ENCODE results near the gene DNAAF8.

DNAAF8 gene

DNA sequence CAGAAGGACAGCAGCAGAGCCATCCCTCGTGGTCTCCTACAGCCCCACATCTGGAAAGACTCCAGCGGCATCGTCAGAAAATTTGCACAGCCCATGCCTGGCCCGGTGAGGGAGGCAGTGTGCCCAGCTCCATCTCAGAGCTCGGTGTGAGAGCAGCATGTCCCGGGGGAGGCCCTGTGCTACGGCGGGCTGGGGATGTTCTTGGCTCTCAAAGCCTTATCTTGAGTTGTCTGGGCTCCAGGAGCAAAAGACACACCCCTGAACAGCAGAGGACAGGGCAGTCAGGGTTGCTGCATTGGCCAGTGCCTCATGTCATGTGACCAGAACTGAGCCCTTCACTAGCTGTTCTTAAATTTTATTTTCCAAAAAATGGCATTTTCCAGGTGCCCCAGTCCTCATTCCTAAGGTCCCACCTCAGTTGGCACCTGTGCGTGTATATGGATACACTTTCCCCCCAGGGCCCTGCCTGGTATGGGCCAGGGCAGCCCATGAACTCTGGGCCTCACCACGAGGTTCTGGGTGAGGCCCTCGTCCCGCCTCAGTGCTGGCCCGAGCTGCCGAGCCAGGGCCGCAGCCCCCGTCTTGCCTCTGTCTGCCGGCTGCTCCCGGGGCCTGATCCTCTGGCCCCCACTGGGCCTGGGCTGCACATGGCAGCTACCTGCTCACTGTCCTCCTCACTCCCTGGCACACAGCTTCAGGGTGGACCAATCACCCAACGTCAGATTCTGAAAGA, 38.0 kb upstream of the DNAAF8 start:
- Histone ChIP-seq H3K9ac (ENCODE audit: low read depth in 1 of 2, low read length in 2 of 2) (no peak overlapping the region), H3K4me1 (ENCODE audit: control insufficient read depth in 2 of 2, insufficient read depth in 2 of 2, low read length in 2 of 2) (peaks cover 19 to 22% of the 10 kb centered on the region in 2 donors), H3K27ac (ENCODE audit: low read depth in 2 of 2, low read length in 2 of 2) (no peak overlapping the region), H3K36me3 (ENCODE audit: control insufficient read depth in 2 of 2, insufficient read depth in 2 of 2, low read length in 2 of 2) (peaks cover 35 to 46% of the 10 kb centered on the region in 2 donors), H3K27me3 (ENCODE audit: control insufficient read depth in 2 of 2, insufficient read depth in 2 of 2, low read length in 2 of 2) (no peaks in the 10 kb centered on the region), H3K4me3 (ENCODE audit: low read length in 2 of 2) (no peak overlapping the region), H3K9me3 (ENCODE audit: control insufficient read depth in 2 of 2, low read length in 2 of 2) (no peaks in the 10 kb centered on the region)

DNA sequence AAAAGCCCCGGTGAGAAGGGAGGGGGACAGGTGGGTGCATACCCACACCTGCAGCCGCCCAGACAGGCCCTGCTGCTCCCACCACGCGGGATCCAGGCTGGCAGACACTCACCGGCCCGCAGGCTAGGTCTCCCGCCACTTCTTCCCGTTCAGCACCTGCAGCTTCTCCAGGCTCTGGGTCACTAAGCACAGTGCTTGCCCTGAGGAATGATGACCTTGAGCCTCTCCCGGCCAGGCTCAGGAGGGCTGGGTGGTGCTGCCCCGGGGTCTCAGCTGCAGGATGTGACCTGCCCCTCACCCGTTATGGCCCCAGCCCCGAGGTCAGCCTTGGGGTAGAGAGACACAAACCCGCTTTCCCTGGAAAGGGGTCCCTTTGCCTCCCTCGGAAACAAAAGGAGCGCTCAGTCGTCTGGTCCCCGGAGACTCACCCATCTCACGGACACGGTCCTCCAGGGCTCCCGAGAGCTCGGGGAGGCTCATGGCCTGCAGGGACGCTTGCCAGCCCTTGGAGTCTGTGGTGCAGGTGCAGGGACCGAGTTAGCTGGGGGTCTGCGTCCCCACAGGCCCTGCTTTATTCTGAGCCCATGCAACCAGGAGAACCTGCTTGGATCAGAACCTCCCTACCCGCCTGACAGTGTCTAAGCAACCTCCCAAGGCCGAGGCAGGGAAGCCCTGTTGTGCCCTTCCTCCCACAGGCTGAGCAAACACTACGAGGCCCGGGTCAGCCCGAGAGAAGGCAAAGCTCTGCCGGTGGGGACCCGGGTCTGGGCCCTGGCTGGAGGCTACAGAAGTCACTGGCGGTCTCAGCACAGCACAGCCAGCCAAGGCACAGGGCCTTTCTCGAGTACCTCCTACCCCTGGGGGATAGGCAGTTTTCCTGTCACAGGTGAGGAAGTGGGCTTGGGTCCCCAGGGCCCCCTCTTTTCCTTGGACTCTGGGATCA, 37.2 kb upstream of the DNAAF8 start:
- Histone ChIP-seq H3K9me3 (ENCODE audit: control insufficient read depth in 2 of 2, low read length in 2 of 2) (no peaks in the 10 kb centered on the region), H3K4me3 (ENCODE audit: low read length in 2 of 2) (no peak overlapping the region), H3K27me3 (ENCODE audit: control insufficient read depth in 2 of 2, insufficient read depth in 2 of 2, low read length in 2 of 2) (no peaks in the 10 kb centered on the region), H3K27ac (ENCODE audit: low read depth in 2 of 2, low read length in 2 of 2) (no peak overlapping the region), H3K9ac (ENCODE audit: low read depth in 1 of 2, low read length in 2 of 2) (no peak overlapping the region), H3K4me1 (ENCODE audit: control insufficient read depth in 2 of 2, insufficient read depth in 2 of 2, low read length in 2 of 2) (peaks cover 25 to 29% of the 10 kb centered on the region in 2 donors), H3K36me3 (ENCODE audit: control insufficient read depth in 2 of 2, insufficient read depth in 2 of 2, low read length in 2 of 2) (peaks cover 35 to 46% of the 10 kb centered on the region in 2 donors)

DNA sequence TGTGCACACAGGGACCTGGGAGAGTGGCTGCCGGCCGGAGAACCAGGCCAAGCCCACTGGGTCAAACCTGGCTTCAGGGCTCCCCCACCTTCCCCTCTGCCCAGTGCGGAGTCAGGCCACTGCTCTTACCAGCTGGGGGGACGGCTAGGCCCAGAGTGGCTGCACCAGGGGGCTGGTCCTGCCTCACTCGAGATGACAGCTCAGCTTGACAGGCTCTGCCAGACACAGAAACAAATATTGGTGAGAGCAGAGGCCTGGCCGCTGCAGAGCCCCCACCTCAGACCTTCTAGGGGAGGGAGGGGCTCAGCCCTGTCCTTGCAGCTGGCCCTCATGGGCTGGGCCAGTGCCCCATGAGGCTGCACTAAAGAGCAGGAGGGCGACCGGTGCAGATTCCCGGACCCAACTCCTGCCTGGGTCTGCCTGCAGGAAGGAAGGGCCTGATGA, 36.5 kb upstream of the DNAAF8 start:
- Histone ChIP-seq H3K9me3 (ENCODE audit: control insufficient read depth in 2 of 2, low read length in 2 of 2) (no peaks in the 10 kb centered on the region), H3K4me1 (ENCODE audit: control insufficient read depth in 2 of 2, insufficient read depth in 2 of 2, low read length in 2 of 2) (peaks cover 25% of the 10 kb centered on the region in 2 donors), H3K4me3 (ENCODE audit: low read length in 2 of 2) (no peak overlapping the region), H3K27ac (ENCODE audit: low read depth in 2 of 2, low read length in 2 of 2) (no peak overlapping the region), H3K27me3 (ENCODE audit: control insufficient read depth in 2 of 2, insufficient read depth in 2 of 2, low read length in 2 of 2) (no peaks in the 10 kb centered on the region), H3K36me3 (ENCODE audit: control insufficient read depth in 2 of 2, insufficient read depth in 2 of 2, low read length in 2 of 2) (peaks cover 35 to 46% of the 10 kb centered on the region in 2 donors), H3K9ac (ENCODE audit: low read depth in 1 of 2, low read length in 2 of 2) (no peak overlapping the region)

DNA sequence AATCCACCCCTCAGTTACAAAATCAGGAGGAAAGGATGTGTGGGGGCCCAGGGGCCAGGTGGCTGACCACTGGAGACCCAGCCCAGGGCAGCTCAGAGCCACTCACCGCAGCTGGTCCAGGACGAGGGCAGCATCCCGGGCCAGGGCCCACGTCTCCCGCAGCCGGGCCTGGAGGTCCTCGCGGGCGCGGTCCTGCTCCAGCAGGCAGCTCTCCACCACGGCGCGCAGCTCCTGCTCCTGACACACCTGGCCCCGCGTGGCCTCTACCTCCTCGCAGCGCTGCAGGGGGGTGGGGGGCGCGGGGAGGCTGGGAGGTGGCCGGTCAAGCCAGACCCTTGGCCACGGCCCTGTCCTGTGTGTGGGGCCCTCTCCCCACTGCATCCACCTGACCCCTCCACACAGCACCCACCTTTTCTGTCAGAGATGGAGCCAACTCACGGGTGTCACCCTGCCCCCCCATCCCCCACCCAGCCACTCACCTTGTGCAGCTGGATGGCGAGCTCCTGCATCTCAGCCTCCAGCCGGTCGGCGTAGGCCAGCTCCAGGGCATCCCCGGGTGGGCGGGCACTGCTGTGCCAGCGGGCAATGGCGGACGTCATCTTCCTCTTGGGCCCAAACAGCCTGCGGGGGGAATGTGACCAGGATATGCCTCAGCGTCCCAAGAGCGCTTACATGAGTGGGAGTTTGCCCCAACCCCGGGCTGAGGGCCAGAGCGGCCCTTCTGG, 35.9 kb upstream of the DNAAF8 start:
- Histone ChIP-seq H3K27me3 (ENCODE audit: control insufficient read depth in 2 of 2, insufficient read depth in 2 of 2, low read length in 2 of 2) (no peaks in the 10 kb centered on the region), H3K4me3 (ENCODE audit: low read length in 2 of 2) (no peak overlapping the region), H3K36me3 (ENCODE audit: control insufficient read depth in 2 of 2, insufficient read depth in 2 of 2, low read length in 2 of 2) (peaks cover 35 to 46% of the 10 kb centered on the region in 2 donors), H3K9ac (ENCODE audit: low read depth in 1 of 2, low read length in 2 of 2) (no peak overlapping the region), H3K27ac (ENCODE audit: low read depth in 2 of 2, low read length in 2 of 2) (no peak overlapping the region), H3K9me3 (ENCODE audit: control insufficient read depth in 2 of 2, low read length in 2 of 2) (no peaks in the 10 kb centered on the region), H3K4me1 (ENCODE audit: control insufficient read depth in 2 of 2, insufficient read depth in 2 of 2, low read length in 2 of 2) (peaks cover 22 to 23% of the 10 kb centered on the region in 2 donors)

DNA sequence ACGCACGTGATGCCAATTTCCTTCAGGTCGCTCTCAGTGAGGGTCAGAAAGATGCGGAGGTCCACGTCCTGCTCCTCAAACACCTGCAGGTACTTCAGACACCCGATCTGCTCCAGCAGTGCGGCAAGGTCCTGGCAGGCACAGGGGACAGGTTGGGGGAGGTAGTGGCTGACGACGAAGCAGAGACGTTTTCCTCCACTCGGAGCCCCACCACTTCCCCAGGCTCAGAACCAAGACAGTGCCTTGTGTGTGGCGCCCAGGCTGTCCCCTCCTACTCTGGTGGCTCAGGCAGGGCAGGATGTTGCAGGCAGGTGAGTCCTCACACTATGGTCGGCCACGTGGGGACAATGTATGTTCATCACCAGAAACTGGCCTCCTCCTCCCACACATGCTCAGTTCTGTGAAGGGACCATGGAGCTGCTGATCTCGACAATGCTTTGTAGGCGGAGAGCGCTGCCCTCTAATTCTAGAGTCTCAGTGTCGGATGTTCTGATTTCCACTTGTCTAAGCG, 35.2 kb upstream of the DNAAF8 start:
- Histone ChIP-seq H3K36me3 (ENCODE audit: control insufficient read depth in 2 of 2, insufficient read depth in 2 of 2, low read length in 2 of 2) (peaks cover 40 to 48% of the 10 kb centered on the region in 2 donors), H3K9me3 (ENCODE audit: control insufficient read depth in 2 of 2, low read length in 2 of 2) (no peaks in the 10 kb centered on the region), H3K4me1 (ENCODE audit: control insufficient read depth in 2 of 2, insufficient read depth in 2 of 2, low read length in 2 of 2) (peaks cover 22 to 23% of the 10 kb centered on the region in 2 donors), H3K27me3 (ENCODE audit: control insufficient read depth in 2 of 2, insufficient read depth in 2 of 2, low read length in 2 of 2) (no peaks in the 10 kb centered on the region), H3K27ac (ENCODE audit: low read depth in 2 of 2, low read length in 2 of 2) (no peak overlapping the region), H3K9ac (ENCODE audit: low read depth in 1 of 2, low read length in 2 of 2) (no peak overlapping the region), H3K4me3 (ENCODE audit: low read length in 2 of 2) (no peak overlapping the region)

DNA sequence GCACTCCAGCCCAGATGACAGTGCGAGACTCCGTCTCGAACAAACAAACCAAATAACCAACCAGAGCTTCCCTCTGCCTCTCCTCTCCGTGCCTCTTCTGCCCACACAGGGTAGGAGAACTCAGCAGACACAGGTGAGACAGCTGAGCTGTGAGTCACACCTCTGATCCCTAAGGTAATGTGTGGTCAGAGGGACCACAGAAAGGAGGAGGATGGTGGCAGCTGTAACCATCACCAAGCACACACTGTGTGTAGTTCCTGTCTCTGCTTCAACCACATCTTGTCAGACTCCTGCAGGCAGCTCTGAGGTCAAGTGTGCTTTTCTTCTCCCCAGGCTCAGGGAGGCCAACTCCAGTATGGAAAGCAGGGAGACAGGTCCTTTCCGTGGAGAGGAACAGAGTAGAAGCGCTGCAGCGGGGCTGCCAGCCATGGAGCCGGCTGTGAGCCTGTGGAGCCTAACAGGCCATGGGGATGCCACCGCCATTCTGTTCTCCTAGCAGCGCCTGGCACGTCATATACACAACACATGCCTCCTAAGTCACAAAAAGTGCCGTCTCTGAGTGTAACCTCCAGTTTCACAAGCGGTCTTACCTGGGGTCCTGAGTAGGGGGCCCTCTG, 33.8 kb upstream of the DNAAF8 start:
- Histone ChIP-seq H3K9me3 (ENCODE audit: control insufficient read depth in 2 of 2, low read length in 2 of 2) (no peaks in the 10 kb centered on the region), H3K9ac (ENCODE audit: low read depth in 1 of 2, low read length in 2 of 2) (no peak overlapping the region), H3K36me3 (ENCODE audit: control insufficient read depth in 2 of 2, insufficient read depth in 2 of 2, low read length in 2 of 2) (peaks cover 37 to 52% of the 10 kb centered on the region in 2 donors), H3K27ac (ENCODE audit: low read depth in 2 of 2, low read length in 2 of 2) (no peak overlapping the region), H3K4me1 (ENCODE audit: control insufficient read depth in 2 of 2, insufficient read depth in 2 of 2, low read length in 2 of 2) (peaks cover 14 to 19% of the 10 kb centered on the region in 2 donors), H3K27me3 (ENCODE audit: control insufficient read depth in 2 of 2, insufficient read depth in 2 of 2, low read length in 2 of 2) (no peaks in the 10 kb centered on the region), H3K4me3 (ENCODE audit: low read length in 2 of 2) (no peak overlapping the region)

DNA sequence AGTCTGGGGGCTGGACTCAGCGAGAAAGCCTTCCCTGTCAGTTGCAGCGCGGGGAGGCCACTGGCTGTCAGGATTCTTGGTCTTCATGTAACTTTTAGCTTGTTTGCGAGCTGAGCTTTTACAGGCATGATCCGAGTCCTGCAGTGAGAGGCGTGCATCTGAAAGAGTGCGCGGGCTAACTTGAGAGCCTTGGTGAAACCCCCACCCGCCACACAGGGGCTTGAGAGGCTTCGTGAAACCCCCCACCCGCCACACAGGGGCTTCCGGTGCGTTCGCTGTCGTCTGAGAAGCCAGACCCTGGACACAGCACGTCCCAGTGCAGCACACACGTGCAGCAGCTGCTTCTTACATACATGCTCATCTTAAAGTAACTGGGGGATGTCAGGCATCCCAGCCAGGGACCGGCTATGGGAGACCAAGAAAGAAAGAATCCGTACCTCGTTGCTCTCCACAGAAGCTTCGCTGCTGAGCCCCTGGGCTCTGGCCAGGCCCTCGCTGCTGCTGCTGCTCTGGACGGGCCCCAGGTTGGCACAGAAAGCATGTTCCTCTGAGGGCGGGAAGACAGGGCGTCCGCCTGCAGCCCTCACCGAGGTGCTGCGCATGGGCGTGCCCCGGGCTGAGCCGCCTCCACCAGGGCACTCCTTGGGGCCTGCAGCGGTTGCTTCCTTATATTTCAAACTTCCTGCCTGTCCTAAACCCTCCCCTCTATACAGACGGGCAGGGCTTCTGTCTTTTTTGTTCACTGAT, 33.2 kb upstream of the DNAAF8 start:
- H3K27me3 ChIP-seq (ENCODE audit: control insufficient read depth in 2 of 2, insufficient read depth in 2 of 2, low read length in 2 of 2) = no peaks in the 10 kb centered on the region
- H3K27ac ChIP-seq (ENCODE audit: low read depth in 2 of 2, low read length in 2 of 2) = peak overlapping the region; percentile 84 to 88
- H3K4me3 ChIP-seq (ENCODE audit: low read length in 2 of 2) = peak overlapping the region; percentile 38 to 49
- peaks cover 30 to 45% of the 10 kb centered on the region in 2 donors for H3K36me3 ChIP-seq (ENCODE audit: control insufficient read depth in 2 of 2, insufficient read depth in 2 of 2, low read length in 2 of 2)
- peaks cover 14 to 19% of the 10 kb centered on the region in 2 donors for H3K4me1 ChIP-seq (ENCODE audit: control insufficient read depth in 2 of 2, insufficient read depth in 2 of 2, low read length in 2 of 2)
- no peaks in the 10 kb centered on the region for H3K9me3 ChIP-seq (ENCODE audit: control insufficient read depth in 2 of 2, low read length in 2 of 2)
- H3K9ac ChIP-seq (ENCODE audit: low read depth in 1 of 2, low read length in 2 of 2) = peak overlapping the region; percentile 38 to 66

DNA sequence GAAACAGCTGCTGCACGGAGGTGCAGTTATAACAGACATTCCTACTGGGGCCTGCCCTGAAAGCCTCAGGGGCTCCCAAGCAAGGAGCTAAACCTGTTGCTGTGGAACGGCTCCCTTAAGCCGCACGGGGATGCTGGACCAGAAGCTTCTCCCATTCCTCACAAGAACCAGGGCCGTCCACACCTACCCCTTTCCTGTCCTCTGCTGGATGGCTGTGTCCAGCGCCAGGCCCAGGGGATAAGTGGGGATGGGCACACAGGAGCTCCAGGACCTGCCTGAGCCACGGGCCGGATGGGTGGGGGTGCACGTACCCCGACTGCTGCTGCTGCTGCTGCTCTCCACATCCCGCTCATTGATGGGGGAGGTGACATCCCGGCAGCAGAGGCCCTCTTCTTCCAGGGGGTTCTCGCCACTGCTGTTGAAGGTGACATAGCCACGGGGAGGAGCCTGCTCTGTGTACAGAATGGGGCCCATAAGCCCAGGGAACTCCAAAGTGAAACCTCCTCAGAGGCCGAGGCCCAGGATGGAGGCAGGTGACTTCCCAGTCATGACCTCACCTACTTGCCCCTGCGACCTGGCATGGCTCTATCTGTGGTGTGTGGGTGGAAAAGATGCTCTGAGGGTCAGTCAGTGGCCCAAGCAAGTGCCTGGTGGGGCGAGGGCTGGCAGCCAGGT, 32.4 kb upstream of the DNAAF8 start:
- H3K4me1 ChIP-seq (ENCODE audit: control insufficient read depth in 2 of 2, insufficient read depth in 2 of 2, low read length in 2 of 2) = peaks cover 14 to 19% of the 10 kb centered on the region in 2 donors
- peak overlapping the region; percentile 38 to 66 for H3K9ac ChIP-seq (ENCODE audit: low read depth in 1 of 2, low read length in 2 of 2)
- H3K9me3 ChIP-seq (ENCODE audit: control insufficient read depth in 2 of 2, low read length in 2 of 2) = no peaks in the 10 kb centered on the region
- peak overlapping the region; percentile 84 to 88 for H3K27ac ChIP-seq (ENCODE audit: low read depth in 2 of 2, low read length in 2 of 2)
- no peaks in the 10 kb centered on the region for H3K27me3 ChIP-seq (ENCODE audit: control insufficient read depth in 2 of 2, insufficient read depth in 2 of 2, low read length in 2 of 2)
- peaks cover 30 to 42% of the 10 kb centered on the region in 2 donors for H3K36me3 ChIP-seq (ENCODE audit: control insufficient read depth in 2 of 2, insufficient read depth in 2 of 2, low read length in 2 of 2)
- peak overlapping the region; percentile 38 to 49 for H3K4me3 ChIP-seq (ENCODE audit: low read length in 2 of 2)

Measured in mucosa of rectum (tissue), 2 donors.